ENCODE data around the gene PKD2.
A peak's percentile ranks its signal among the peaks of the same experiment; 100 is the strongest.
"Not testable (repeated sequence)": the region's sequence is repeated elsewhere in the genome, so short reads cannot be mapped to it uniquely, and the experiment has no call there.

PKD2 gene

DNA sequence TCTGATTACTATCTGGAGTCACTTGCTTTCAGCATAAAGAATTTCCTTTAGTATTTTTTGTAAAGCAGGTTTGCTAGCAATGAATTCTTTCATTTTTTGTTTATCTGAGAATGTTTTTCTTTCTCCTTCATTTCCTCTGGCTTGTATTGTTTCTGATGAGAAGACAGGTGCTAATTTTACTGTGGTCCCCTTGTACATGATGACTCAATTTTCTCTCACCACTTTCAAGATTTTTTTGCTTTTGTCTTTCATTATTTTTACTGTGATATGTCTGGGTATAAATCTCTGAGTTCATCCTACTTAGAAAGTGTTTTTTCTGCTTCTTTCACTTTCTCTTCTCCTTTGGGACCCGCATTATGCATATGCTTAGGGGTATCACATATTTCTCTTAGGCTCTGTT, 62.6 kb downstream of the PKD2 start:
- no peak for DNase-seq (ENCODE audit: low spot score)

DNA sequence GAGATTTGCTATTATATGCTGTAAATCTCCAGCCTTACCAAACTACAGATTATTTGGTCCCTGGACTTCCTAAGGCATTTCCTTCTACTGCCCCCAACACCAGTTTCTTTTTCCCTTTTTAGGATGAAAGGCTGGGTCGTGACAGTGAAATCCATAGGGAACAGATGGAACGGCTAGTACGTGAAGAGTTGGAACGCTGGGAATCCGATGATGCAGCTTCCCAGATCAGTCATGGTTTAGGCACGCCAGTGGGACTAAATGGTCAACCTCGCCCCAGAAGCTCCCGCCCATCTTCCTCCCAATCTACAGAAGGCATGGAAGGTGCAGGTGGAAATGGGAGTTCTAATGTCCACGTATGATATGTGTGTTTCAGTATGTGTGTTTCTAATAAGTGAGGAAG, 67.9 kb downstream of the PKD2 start:
- DNase-seq (ENCODE audit: low spot score): no peak

DNA sequence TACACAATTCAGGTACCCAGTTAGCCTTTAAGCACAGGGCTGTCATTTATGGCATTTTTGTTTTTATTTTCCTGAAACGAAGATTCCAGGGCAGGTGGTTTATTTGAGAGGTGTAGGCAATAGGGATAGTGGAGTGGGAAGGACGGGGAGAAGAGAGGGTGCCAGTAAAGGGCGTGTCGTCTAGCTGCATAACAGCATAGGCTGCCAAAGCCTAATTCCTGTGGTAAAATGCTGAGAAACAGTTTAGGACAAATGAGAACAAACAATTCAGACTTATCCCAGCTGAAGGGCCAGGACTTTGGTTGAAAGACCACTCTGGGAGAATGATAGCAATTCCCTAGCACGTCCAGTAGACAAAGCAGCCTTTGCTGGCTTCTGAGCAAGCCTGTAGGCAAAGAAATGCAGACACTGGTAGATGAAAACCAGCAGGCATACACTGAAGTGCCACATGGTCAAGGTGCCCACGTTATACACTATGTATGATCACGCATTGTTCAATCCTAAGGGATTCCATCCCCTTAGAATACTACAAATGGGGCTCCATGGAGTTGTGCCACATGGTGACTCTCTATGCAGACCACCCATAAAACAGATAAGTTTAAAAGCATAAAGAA, 70.6 kb downstream of the PKD2 start:
- DNase-seq (ENCODE audit: low spot score): peak; percentile 9

DNA sequence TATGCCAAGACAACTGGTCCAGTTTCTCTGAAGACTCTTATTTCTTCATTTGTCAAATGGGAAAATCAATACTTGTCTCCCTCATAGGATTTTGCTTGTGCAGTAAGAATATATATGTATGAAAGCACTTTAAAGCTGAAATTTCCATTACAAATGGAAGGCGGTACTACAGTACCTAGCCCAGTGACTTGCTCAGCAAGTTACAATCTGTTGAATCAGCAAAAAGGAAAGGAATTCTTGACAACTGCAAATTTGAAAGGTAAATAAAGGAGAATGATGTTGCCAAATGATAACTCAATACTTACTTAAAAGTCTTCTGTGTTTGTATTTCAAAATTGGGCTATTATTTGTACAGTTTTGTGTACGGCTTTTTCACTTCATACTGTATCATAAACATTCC, 71.1 kb downstream of the PKD2 start:
- DNase-seq (ENCODE audit: low spot score): no peak

DNA sequence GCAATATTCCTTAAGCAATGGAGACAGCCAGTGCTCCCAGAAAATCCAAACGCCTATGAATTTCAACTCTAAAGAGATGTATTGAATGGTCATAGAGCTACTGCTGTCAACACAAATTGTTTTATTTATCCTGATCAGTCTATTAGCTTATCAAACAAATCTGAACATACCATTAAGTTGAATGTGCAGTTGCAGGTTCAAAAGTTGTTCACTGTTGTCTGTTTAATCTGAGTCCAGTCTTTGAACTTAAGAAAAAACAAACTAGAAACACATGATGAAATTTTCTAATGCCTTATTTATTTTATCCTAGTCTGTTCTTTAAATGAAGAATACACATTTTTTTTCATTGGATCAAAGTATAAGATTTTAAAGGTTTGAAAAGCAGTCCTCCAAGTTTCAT, 73.2 kb downstream of the PKD2 start:
- DNase-seq (ENCODE audit: low spot score): no peak

DNA sequence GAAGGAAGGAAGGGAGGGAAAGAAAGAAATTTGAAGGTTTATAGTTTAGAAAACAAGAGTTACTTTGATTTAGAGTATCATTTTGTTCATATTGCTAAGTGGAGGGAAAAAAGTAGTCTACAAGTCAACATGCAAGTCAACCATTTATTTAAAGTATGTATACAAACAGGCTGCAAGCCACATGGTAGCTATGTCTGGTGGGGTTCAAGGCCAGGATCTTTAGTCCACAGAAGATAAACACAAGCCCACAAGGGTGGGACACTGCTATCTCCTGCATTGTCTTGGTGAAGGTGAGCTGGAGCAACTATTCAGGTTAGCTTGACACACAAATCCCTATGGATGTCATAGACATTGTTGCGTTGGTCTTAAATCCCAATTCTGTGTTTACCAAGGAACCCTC, 79.6 kb downstream of the PKD2 start:
- no peak for DNase-seq (ENCODE audit: low spot score)

DNA sequence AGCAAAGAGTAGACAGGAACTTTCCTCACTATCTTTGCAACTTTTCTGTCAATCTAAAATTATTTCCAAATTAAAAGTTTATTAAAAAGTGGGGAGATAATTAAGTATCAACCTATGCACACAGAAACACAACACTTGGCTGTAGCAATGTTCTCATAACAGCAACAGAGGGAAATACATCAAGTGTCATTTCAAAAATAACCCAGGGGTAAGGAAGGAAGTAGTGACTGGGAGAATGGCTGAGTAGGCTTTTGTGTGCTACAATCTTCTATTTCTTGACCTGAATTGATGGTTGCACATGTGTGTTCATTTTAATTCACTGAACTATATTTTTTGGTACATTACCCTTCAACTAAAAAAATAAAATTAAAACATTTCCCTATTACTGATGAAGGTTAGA, 83.5 kb downstream of the PKD2 start:
- DNase-seq (ENCODE audit: low spot score): no peak

DNA sequence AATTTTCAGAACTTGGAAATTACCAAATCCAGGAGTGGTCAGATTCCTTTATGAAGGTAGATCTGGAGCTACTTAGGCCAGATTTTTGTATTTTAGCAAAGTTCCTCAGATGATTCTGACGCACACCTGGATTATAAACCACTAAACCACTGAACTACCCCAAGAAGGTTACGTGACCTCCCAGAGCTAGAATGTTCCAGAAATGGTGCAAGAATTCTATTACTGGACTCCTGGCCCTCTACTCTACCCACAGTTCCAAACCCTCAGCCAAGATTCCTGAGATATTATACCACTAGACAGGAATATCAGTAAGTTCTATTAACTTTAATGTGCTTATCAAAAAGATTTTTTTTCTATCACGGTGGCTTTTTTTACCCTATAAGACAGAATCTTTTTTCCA, 83.9 kb downstream of the PKD2 start:
- no peak for DNase-seq (ENCODE audit: low spot score)

DNA sequence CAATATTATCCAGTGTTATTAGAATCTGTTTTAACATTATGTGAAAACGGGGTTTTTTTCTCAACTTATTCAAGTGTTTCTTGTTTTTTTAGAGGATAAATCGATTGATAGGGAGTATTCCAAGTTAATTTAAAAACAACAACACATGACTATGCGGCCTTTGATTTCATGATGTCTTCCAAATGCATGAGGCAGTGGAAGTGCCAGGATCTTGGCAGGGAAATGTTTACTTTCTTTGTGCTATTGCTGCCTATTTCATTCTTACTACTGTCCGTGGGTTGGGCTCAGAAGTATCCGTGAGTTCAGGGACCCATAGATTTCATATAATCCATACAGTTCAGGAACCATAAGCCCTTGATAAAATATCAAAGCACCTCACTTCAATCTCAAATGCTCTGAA, 86.4 kb downstream of the PKD2 start:
- DNase-seq (ENCODE audit: low spot score): no peak

DNA sequence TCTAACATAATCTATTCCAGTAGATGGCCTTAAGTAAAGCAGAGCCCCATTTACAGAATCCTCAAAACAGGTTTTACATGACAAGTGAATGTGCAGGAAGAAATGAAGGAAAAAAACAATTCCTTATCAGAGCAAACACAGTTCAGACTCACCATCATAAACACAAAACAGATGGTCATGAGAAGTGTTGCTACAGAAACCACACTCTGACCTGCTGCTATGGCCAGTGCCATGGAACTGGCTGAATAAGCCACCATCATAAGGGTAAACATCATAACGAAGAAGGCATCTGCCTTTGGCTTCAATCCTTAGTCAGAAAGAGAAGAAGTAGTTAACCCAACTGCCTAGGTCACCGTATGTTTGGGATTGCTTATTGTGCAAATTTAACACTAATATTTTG, 89.9 kb downstream of the PKD2 start:
- peak; percentile 22 for DNase-seq (ENCODE audit: low spot score)

DNA sequence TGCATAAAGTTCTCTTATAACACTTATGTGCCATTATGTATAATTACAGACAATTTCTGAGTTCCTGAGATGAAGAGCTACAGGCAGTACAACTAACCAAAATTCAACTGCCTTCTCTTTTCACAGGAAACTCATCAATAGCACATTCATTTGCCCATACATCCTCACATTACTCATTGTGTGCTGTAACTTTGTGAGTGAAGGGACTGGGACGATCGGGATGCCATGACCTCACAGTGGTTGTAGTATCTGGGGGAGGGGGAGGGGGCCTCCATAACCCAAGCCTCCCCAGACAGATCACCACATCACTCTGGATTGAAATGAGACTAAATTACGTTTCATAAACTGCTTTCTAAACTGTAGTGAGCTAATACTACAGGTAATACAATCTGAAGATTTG, 90.3 kb downstream of the PKD2 start:
- DNase-seq (ENCODE audit: low spot score): no peak

DNA sequence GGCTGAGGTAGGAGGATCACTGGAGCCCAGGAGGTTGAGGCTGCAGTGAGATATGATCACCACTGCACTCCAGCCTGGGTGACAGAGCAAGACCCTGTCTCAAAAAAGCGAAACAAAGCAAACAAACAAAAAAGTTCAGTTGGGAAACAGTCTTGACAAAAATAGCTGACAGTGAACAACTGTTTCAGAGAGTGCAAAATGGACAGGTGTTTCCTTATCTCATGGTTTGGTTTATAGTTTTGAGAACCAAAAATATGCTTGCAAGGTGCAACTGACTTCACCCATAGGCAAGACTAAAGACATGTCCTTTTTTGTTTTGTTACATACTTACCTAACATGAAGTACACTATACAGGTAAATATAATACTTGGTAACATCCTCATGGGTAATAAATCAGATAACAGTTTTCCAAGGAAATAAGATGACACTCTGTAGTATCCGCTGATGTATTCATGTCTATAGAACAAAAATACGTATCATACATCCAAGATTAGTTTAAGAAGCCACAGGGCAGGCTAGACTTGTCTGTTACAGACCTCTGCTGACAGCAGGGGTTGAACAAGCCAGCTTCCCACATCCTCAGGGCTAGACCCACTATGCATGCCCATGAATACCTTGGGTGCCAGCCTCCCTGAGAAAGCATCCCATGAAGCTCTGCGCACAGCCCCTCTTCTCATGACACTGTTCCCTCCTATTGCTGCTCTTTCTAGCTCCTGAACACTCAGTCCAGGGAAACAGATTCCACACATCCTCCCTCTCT, 91.7 kb downstream of the PKD2 start:
- DNase-seq (ENCODE audit: low spot score): no peak

DNA sequence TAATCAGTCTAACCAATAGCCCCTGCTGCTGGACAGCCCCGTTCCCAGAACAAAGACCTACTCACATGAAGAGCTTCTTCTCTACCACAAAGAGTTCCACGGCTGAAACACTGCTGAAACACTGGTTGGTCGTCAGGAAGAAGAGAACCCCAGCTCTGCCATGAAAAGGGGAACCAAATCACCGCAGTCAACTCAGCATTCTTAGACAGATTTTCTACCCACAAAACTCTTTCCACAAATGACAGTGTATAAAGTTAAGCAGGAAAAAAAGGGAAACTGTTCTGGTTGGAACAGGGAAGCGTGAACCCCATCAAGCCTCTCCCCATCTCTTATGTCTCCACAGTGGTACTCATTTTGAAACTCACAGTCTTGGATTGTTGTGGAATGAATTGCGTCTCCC, 93.7 kb downstream of the PKD2 start:
- DNase-seq (ENCODE audit: low spot score): no peak

DNA sequence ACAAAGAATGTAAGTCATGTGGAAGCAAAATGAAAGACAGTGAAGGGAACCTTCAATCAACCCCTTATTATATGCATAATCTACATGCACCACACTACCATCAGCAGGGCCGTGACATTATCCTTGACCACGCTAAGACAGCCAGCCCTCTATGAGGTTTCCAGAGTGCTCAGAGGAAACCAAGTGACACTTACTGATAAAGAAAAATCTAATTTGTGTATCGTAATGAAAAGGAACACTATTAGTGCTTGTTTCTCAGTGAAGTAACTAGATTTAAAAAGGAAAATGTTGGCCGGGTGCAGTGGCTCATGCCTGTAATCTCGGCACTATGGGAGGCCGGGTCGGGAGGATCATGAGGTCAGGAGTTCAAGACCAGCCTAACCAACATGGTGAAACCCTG, 94.6 kb downstream of the PKD2 start:
- DNase-seq (ENCODE audit: low spot score): no peak

DNA sequence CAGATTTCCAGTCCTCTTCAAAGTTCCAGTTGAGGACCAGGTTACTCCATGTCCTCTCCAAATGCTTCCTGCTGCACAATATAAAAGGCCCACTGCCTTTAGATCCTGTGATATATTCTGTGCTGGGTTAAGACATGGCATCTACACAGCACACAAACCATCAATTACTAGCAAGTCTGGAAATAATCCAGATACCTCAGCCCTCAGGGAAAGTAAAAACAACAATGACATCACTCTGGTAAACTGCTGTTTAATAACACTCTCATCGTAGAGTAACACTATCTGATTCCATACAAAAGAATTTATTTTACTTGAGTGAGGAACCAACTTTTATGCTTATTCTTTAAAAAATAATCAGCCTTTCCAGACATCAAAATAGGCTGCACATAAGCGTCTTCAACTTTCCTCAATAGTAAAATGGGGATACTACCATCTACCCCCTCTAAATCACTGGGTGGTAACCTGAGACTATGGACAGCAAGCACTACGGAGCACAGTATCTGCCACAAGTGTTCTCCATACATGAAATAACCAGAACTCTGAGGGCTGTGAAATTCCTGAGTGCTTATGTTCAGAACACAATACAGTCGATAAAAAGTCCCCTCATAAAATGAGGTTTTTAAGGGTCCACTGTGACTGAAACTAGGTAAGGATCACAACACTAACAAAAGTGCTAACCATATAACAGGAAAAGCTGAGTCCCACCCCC, 97.6 kb downstream of the PKD2 start:
- DNase-seq (ENCODE audit: low spot score): peak; percentile 53

DNA sequence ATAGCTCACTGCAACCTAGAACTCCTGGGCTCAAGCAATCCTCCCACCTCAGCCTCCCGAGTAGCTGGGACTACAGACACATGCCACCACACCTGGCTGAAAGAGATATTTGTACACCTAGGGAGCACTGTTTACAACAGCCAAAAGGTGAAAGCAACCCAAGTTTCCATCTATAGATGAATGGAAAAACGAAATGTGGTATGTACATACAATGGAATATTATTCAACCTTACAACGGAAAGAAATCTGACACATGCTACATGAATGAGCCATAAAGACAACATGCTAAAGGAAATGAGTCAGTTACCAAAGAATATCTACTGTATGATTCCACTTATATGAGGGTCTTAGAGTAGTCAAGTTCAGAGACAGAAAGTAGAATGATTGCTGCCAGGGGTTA, 98.8 kb downstream of the PKD2 start:
- DNase-seq (ENCODE audit: low spot score): no peak

DNA sequence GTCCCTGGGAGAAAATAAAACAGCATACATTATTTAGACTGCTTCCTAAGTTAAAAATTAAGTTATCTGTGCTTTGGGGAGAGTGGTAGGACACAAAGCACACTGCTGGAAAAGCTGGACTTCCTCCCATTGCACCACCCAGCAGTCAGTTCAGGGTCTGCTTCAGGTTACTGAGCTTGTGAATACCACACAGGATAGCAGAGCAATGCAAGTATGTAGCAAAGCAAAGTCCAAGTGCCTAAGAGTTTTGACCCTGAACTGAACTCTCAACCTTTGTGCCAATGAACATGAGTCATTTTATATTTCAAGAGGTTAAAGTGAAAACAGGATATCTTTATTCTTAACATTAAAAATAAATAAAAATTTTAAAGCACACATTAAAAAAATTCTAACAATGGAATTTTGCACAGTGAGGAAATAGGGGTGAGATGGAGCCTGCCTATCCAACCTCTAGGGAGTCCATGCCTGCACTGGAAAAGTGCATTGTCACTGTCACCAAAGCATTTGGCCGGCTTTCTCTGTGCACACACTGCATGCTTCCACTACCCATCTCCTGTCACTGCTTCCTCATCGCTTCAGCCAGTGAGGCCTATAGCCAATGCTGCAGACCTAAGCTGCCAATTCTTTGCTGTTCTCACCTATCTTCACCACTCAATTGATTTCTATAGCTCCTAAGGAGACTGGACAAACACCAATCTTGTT, 100.1 kb downstream of the PKD2 start:
- no peak for DNase-seq (ENCODE audit: low spot score)

DNA sequence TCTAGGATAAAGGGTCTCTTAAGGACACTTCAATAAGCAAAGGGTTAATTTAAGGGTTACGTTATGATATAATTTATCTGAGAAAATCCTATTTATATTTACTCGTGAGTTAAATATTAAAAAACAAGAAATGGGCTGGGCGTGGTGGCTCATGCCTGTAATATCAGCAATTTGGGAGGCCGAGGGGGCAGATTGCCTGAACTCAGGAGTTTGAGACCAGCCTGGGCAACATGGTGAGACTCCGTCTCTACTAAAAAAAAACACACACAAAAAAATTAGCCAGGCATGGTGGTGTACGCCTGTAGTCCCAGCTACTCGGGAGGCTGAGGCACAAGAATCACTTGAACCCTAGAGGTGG, 100.7 kb downstream of the PKD2 start:
- DNase-seq (ENCODE audit: low spot score): not testable (repeated sequence)

DNA sequence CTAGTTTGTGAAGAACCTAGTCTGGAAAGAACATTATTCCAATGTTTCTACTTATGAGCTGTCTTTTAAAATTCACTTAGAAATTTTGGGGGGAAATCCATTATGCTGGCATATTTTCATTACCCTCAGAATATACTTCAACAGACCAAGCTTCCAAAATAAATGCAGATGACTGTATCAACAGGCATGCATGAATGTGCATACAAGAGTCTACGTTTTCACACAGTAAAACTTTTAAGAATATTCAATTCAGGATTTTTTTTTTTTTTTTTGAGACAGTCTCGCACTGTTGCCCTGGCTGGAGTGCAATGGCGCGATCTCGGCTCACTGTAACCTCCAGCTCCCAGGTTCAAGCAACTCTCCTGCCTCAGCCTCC, 101.3 kb downstream of the PKD2 start:
- DNase-seq (ENCODE audit: low spot score): no peak

DNA sequence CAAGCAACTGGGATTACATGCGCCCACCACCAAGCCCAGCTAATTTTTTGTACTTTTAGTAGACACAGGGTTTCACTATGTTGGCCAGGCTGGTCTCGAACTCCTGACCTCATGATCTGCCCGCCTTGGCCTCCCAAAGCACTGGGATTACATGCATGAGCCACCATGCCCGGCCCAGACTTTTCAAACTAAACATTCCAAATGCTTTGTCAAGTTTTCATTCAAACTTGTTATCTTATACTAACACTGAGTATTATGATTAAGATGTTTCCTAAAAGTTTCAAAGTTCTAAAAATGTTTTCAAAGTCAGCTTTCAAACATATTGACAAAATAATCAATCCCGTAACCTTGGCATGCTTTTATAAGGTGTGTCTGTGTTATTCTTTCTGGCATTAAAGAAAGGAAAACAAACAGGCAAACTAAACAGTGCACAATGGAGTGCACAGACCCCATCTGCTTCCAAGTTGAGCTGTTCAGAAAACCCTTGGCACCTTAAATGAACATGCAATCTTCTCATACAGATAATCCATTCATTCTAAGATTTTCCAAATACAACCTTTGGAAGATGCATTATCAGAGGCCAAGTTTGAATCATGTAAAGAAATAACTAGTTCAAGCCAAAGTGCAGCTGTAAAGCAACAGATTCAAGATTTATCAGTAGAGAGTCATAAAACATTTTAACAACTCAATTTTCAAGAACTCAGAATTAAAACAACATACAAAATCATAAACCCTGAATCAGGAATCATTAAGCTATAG, 101.9 kb downstream of the PKD2 start:
- no peak for DNase-seq (ENCODE audit: low spot score)

DNA sequence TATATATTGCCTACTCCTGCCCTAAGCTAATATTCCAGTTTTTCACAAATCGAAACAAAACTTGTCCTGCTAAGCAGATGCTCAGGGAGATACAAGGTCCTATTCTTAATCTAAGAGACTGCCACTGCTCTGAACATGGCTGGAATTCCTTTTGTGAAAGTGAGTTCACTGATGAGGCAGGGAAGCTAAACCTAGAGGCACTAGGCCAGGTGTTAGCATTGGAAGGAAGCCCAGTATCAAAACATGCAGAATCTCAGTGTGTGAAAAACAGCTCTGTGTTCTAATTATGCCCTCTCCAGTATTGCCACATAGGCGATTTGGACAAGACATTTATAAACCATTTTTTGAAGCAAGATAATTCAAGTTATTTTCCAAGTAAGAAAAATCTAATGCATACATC, 103.4 kb downstream of the PKD2 start:
- DNase-seq (ENCODE audit: low spot score): no peak

DNA sequence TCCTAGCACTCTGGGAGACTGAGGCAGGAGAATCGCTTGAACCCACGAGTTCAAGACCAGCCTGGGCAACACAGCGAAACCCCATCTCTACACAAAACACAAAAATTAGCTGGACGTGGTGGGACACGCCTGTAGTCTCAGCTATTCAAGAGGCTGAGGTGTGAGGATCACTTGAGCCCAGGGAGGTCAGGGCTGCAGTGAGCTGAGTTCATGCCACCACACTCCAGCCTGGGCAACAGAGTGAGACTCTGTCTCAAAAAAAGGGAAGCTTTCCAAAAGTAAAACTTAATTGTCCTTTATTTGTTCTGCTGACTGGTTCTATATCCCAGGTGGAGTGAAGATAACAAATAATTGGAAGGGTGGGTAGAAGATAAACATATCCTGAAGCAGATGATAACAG, 105.4 kb downstream of the PKD2 start:
- DNase-seq (ENCODE audit: low spot score): no peak
